Brain pericyte (primary cell): ENCODE results near the gene C20orf202.
"Not testable (repeated sequence)": the region's sequence is repeated elsewhere in the genome, so short reads cannot be mapped to it uniquely, and the experiment has no call there.

Experiments
- DNase-seq: peaks from one replicate; pipeline ENCODE4 v3.0.0-alpha.2; 2012; ENCODE audit warnings: low read depth, low spot score

The C20orf202 gene

GRCh38 chr20:1247689-1248088 lies 44.4 kb downstream of the C20orf202 start:
- DNase-seq = no peak

- DNase-seq = not testable (repeated sequence)
These were observed 47.0 kb downstream of the C20orf202 start for GRCh38 chr20:1250282-1250681.

GRCh38 chr20:1252416-1252815 lies 49.2 kb downstream of the C20orf202 start:
- DNase-seq = no peak

- no peak for DNase-seq
These were observed 51.0 kb downstream of the C20orf202 start for GRCh38 chr20:1254254-1254653.

- DNase-seq = no peak
These were observed 52.4 kb downstream of the C20orf202 start for GRCh38 chr20:1255675-1256074.
